COR-L47 (cell line): Measurements from ENCODE around the gene GPC6.
A peak's percentile ranks its signal among the peaks of the same experiment; 100 is the strongest.

ENCODE experiments used
- DNase-seq: peaks from one replicate; lab custom pipeline; 2025; lab: John Stamatoyannopoulos, UW

Gene GPC6

GRCh38 chr13:93932901-93933300 lies 706.3 kb downstream of the GPC6 start:
- no peak for DNase-seq

DNA sequence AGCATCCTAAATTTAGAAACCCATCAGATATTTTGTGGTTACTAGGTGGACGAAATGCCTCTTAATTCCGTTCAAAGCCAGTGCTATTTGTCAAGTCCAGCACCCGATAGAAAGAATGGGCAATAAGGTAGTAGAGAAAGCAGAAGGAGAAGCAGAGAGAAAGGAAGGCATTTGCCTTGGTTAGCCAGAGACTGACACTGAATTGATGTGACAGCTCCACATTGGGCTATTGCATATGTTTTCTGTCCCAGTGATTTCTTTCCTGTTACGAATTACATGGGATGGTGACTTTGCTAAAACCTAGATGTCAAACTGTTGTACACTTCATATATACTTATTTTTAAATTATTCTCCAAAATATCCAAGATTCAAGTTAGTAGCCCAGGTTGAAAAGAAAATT lies 710.3 kb downstream of the GPC6 start:
- no peak for DNase-seq

DNA sequence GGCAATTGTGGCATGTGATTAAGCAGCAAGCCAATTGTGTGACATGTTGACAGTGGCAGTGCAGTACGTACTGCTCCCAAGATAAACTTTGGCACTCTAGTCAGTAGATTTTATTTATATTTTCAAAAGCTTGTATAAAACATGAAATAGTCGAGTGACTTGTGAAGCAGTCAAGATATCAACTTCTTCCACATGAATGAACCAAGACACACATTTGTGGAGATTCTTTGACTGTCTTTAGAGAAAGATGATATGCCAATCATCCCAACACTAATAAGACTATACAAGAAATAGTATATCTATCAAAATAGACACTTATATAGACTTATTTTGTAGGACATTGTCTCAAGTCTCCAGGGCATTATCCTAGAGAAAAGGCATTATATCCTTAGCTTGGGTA lies 714.8 kb downstream of the GPC6 start:
- DNase-seq, result no peak

- DNase-seq, result no peak
Measured at GRCh38 chr13:93942016-93942415, 715.4 kb downstream of the GPC6 start.

DNA sequence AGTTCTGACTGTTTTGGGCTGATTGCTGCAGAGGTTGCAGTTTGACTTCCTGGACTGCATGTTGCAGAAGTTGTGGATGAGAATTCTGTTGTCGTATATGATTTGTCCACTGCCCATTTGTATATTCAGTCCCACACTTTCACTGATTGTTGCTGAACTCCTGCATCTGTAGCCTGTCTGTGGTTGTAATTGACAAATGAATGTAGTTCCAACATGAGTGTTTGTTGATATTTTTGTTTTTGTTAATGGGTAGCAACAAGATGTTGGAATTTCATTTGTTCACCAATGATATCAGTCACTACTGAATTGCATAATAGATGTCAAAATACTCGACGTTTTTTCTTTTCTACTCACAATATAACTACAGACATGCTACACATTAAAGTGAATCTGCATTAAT lies 719.0 kb downstream of the GPC6 start:
- no peak for DNase-seq

GRCh38 chr13:93946994-93947393 lies 720.4 kb downstream of the GPC6 start:
- DNase-seq, result no peak

- no peak for DNase-seq
Measured at GRCh38 chr13:93947651-93948050, 721.0 kb downstream of the GPC6 start.

DNA sequence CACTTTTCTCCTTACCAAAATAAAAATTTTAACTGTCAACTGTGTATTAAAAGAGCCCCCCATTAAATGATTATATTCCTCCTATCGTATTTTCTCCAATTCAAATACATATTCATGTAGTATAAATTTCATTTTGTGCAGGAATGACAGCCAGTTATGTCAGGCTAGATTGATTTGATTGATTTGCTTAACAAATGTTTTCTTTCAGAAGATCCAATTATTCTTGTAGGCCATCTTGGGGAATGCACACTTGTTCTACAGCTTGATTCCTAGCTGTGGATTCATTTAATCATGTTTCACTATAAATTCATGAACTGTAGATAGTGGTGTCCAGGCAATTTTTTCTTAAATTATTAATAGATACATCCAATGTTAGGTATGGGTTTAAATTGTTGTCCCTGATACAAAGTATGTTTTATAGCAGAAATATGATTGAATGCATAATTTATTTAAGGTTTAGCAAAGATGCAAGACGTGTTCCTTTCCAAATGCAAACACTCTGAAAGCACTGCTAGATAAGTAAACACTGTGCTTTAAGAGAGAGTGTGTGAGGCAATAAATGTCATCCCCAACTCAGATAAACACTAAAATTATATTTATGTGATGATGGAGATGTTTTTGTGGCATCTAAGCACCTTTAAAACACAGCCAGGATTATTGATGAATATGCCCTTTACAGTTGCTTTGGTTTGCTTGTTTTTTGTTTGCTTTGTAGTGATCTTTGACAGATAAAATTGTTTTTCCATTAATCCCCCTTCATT lies 721.7 kb downstream of the GPC6 start:
- DNase-seq, result no peak

DNA sequence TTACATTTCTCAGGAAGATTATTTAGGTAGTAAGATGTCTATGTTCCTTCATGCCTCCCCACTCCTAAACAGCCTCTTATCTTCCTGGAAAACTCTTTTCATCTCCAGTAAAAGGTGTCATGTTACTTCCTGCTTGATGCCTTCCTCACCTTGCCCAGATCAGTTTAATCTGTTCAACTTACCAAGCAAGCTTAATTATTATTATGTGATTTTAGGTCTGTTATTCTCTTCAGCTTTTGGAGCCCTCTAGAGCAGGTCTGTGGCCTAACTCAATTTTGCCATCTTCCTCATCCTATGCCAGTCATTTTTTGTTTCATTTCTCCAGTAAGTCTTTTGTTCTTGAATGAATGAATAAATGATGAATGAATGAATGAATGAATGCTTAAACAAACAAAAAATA lies 724.5 kb downstream of the GPC6 start:
- peak; percentile 27 for DNase-seq

GRCh38 chr13:93951951-93952350 lies 725.3 kb downstream of the GPC6 start:
- no peak for DNase-seq

GRCh38 chr13:93953841-93954240 lies 727.2 kb downstream of the GPC6 start:
- no peak for DNase-seq

- DNase-seq, result no peak
Measured at GRCh38 chr13:93955904-93956303, 729.3 kb downstream of the GPC6 start.

- DNase-seq, result no peak
Measured at GRCh38 chr13:93956426-93956825, 729.8 kb downstream of the GPC6 start.

GRCh38 chr13:93957371-93957770 lies 730.8 kb downstream of the GPC6 start:
- no peak for DNase-seq

DNA sequence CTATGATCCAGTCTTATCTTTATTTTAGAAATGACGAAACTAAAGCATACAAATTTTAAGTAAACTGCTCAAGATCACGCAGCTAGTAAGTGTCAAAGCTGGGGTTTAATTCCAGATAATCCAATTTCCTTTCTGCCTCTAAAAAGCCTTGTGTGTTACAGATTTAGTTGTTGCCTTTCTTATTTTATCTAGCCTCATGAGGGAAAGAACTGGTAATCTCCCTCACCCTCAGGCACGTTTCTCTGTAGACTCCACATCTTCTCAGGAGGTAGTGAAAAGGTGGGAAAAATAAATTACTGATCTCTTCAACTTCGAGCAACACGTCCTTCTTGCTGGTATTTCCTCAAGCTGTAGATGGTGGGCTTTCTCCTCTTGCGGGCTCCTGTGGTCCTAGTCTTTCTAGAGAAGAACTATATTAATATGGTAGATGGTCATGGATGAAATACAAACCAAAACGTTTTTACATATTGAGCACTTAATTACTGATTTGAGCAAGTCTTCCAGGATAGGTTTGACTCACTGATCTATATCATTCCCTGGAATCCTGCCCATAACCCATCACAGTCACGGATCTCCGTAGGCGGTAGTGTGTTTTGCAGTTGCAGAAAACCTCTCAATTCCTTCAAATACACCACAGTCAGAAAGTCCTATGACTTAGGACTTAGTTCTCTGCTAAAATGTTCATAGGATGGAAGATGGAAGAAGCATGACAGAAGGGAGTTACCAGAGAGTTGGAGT lies 733.4 kb downstream of the GPC6 start:
- no peak for DNase-seq

DNA sequence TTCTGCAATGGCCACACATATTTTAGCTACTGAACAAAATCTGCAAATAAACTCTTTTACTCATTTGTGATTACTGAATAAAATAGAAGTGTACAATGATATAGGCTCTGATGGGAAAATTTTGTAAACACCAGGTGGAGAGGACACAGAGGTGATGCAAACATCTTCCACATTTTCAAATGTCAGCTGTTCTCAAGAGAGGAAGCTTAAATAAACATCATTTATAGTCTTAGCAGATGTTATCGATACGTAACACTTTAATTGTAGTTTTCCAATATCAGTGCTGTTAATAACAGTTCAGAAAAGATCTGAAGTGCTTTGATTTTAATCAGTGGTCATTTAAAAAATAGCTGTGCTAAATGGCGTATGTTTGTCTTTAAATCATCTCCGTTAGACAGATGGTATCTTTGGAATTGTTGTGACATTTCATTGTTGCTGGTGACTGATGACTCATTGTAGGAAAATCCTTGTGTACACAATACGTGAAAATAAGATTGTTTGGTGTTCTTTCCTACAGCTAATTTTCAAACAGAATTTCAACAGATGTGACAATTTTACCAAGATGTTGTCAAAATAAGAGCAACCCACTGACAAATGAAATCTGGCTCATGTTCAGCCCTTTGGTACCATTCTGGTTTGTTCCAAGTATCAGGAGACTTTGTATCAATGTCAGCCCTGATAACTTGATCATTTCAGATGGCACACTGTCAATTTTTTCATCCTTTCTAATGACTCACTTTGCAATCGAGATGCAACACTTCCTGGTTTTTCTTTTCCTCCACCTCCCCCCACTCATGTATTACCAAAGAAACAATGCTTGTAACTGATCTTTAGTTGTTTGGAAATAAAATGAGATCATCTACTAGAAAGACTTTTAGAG lies 736.9 kb downstream of the GPC6 start:
- DNase-seq, result peak; percentile 76

GRCh38 chr13:93964146-93964512 lies 737.5 kb downstream of the GPC6 start:
- no peak for DNase-seq

DNA sequence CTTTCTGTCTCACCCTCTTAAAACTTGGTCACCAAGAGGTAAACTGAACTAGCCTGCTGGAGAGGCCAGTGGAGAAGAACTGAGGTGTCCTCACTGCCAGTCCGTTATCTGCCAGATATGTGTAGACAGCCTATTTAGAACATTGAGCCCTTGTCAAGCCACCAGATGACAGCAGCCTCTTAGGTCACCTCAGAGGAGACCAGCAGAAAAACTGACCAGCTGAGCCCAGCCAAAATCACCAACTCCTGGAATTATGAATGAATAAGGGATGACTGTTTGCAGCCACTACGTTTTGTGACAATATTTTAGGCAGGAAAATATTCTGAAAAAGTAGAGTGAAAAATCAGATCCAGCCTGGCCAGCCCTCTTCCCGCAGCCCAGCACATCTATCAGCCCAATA lies 739.0 kb downstream of the GPC6 start:
- no peak for DNase-seq

GRCh38 chr13:93966267-93966936 lies 739.8 kb downstream of the GPC6 start:
- DNase-seq, result no peak

DNA sequence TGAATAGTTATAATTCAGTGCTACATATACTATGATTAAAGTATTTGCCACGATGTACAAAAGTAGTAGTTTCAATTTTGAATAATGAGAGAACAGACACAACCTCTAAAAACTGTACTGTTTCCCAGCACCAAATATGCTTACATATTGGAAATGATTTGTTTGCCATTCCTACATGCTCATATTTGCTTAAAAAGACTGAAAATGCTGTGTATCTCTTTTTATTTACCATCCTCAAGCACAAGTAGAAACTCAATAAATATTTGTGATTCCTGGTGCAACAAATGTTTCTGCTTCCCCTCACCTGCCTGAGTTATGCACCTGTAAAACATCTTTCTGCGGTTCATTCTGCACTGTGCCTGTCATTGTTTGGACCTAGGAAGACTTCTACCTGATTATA lies 740.7 kb downstream of the GPC6 start:
- no peak for DNase-seq

DNA sequence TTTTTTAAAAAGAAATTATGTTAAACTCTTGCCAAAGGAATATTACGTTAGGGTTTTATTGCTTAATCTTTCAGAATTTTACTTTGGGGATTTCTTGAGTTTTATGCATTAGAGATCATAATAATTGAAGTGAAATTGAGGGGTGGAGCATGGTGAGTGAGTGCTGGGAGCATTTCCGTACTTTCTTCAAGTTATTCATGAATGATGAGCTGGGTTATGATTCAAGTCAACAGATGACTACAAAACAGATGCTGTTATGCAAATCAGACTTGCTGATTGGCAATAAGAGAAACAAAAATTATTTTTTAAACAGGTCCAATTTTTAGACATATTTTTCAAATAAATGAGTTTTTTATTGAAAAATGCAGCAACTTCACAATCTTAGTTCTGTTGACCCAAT lies 748.6 kb downstream of the GPC6 start:
- DNase-seq, result no peak

- no peak for DNase-seq
Measured at GRCh38 chr13:93976528-93976927, 749.9 kb downstream of the GPC6 start.
